HG03135 (cell line): Measurements from ENCODE around the gene GP1BA.

Experiments
- ATAC-seq: cut with Tn5 transposase; IDR thresholded peaks from one replicate; pipeline ENCODE4 v1.9.1; 2021; ENCODE audit warnings: mild to moderate bottlenecking, moderate library complexity; ENCODE audit not compliant: unreplicated experiment

The GP1BA gene

GRCh38 chr17:4937553-4937952 lies 5.5 kb downstream of the GP1BA start:
- no peak for ATAC-seq

GRCh38 chr17:4938069-4938491 lies 6.0 kb downstream of the GP1BA start:
- ATAC-seq, result no peak

GRCh38 chr17:4938688-4939545 lies 6.8 kb downstream of the GP1BA start:
- ATAC-seq, result no peak

GRCh38 chr17:4939546-4939795 lies 7.4 kb downstream of the GP1BA start:
- ATAC-seq, result peak; percentile 1

- ATAC-seq, result peak; percentile 72
These were observed 7.9 kb downstream of the GP1BA start, which contains the start of the genes RNF167 and SLC25A11 for GRCh38 chr17:4939796-4940554. TSS of gene RNF167 (plus strand) at chr17:4940268. CDS start at chr17:4940910, 642 bp downstream. TSS of gene SLC25A11 (minus strand) at chr17:4940046. CDS start at chr17:4939910, 136 bp downstream.

GRCh38 chr17:4940555-4941318 lies 8.7 kb downstream of the GP1BA start:
- ATAC-seq, result no peak

GRCh38 chr17:4941319-4941610 lies 9.2 kb downstream of the GP1BA start:
- no peak for ATAC-seq

- no peak for ATAC-seq
These were observed 10.9 kb downstream of the GP1BA start for GRCh38 chr17:4942760-4943508.

GRCh38 chr17:4944163-4944553 lies 12.1 kb downstream of the GP1BA start:
- no peak for ATAC-seq

- ATAC-seq, result no peak
These were observed 12.6 kb downstream of the GP1BA start for GRCh38 chr17:4944554-4945175.

GRCh38 chr17:4945176-4945943 lies 13.3 kb downstream of the GP1BA start:
- ATAC-seq, result no peak

- ATAC-seq, result no peak
These were observed 13.8 kb downstream of the GP1BA start for GRCh38 chr17:4945944-4946280.

- ATAC-seq, result no peak
These were observed 14.4 kb downstream of the GP1BA start for GRCh38 chr17:4946312-4946976.

GRCh38 chr17:4947010-4947410 lies 14.9 kb downstream of the GP1BA start:
- ATAC-seq, result no peak

- no peak for ATAC-seq
These were observed 15.5 kb downstream of the GP1BA start for GRCh38 chr17:4947411-4948165.

GRCh38 chr17:4948166-4948930 lies 16.3 kb downstream of the GP1BA start, which contains the start of gene PFN1:
TSS of gene PFN1 (minus strand) at chr17:4948530. CDS start at chr17:4948394, 136 bp downstream.
- ATAC-seq, result peak; percentile 17

- peak; percentile 35 for ATAC-seq
These were observed 16.8 kb downstream of the GP1BA start for GRCh38 chr17:4948931-4949320.
